BLaER1 (cell line): ENCODE results near the gene MAPK1.
"Not testable (repeated sequence)": the region's sequence is repeated elsewhere in the genome, so short reads cannot be mapped to it uniquely, and the experiment has no call there.

Experiments used
- H3K27ac ChIP-seq: shearing (Covaris generic); formaldehyde crosslinking; 2 replicates; pipeline ENCODE4 v1.8.1; 2022
- H3K27me3 ChIP-seq: shearing (Covaris generic); formaldehyde crosslinking; 2 replicates; pipeline ENCODE4 v1.8.1; 2022
- H3K36me3 ChIP-seq: shearing (Covaris generic); formaldehyde crosslinking; 2 replicates; pipeline ENCODE4 v1.8.1; 2022
- H3K4me1 ChIP-seq: shearing (Covaris generic); formaldehyde crosslinking; 2 replicates; pipeline ENCODE4 v1.8.1; 2022
- H3K4me2 ChIP-seq: shearing (Covaris generic); formaldehyde crosslinking; 2 replicates; pipeline ENCODE4 v1.8.1; 2022
- H3K4me3 ChIP-seq: shearing (Covaris generic); formaldehyde crosslinking; 2 replicates; pipeline ENCODE4 v1.8.1; 2022
- H3K9ac ChIP-seq: shearing (Covaris generic); formaldehyde crosslinking; 2 replicates; pipeline ENCODE4 v1.8.1; 2022
- H3K9me3 ChIP-seq: shearing (Covaris generic); formaldehyde crosslinking; 2 replicates; pipeline ENCODE4 v1.8.1; 2022
- H4K20me1 ChIP-seq: shearing (Covaris generic); formaldehyde crosslinking; 2 replicates; pipeline ENCODE4 v1.8.1; 2022
- Cebpa-rat ChIP-seq: shearing (Covaris generic); IDR thresholded peaks from 2 replicates; pipeline ENCODE4 v1.8.1; 2022

MAPK1 gene

GRCh38 chr22:21803811-21804249 is 63.6 kb downstream of the MAPK1 start:
- H3K36me3 ChIP-seq: peaks cover 93% of the 10 kb centered on the region
- H3K4me1 ChIP-seq: no peaks in the 10 kb centered on the region
- no peak for TF ChIP-seq Cebpa-rat
- H3K27ac ChIP-seq: no peak overlapping the region
- H3K9ac ChIP-seq: no peak overlapping the region
- H3K9me3 ChIP-seq: no peaks in the 10 kb centered on the region
- H4K20me1 ChIP-seq: peaks cover 48% of the 10 kb centered on the region
- no peak overlapping the region for H3K4me3 ChIP-seq
- H3K4me2 ChIP-seq: no peak overlapping the region
- no peaks in the 10 kb centered on the region for H3K27me3 ChIP-seq

GRCh38 chr22:21802673-21803072 is 64.8 kb downstream of the MAPK1 start:
- H3K4me2 ChIP-seq: no peak overlapping the region
- no peak overlapping the region for H3K4me3 ChIP-seq
- no peak overlapping the region for H3K27ac ChIP-seq
- no peak overlapping the region for H3K9ac ChIP-seq
- no peak for TF ChIP-seq Cebpa-rat
- no peaks in the 10 kb centered on the region for H3K27me3 ChIP-seq
- H3K4me1 ChIP-seq: no peaks in the 10 kb centered on the region
- peaks cover 100% of the 10 kb centered on the region for H3K36me3 ChIP-seq
- H3K9me3 ChIP-seq: no peaks in the 10 kb centered on the region
- H4K20me1 ChIP-seq: peaks cover 44% of the 10 kb centered on the region

GRCh38 chr22:21802056-21802455 is 65.4 kb downstream of the MAPK1 start:
- no peak overlapping the region for H3K27ac ChIP-seq
- peaks cover 99% of the 10 kb centered on the region for H3K36me3 ChIP-seq
- no peaks in the 10 kb centered on the region for H3K9me3 ChIP-seq
- no peak for TF ChIP-seq Cebpa-rat
- H4K20me1 ChIP-seq: peaks cover 38% of the 10 kb centered on the region
- H3K4me1 ChIP-seq: no peaks in the 10 kb centered on the region
- no peaks in the 10 kb centered on the region for H3K27me3 ChIP-seq
- no peak overlapping the region for H3K9ac ChIP-seq
- no peak overlapping the region for H3K4me2 ChIP-seq
- no peak overlapping the region for H3K4me3 ChIP-seq

- H3K36me3 ChIP-seq: peaks cover 99% of the 10 kb centered on the region
These were observed 66.2 kb downstream of the MAPK1 start for GRCh38 chr22:21801304-21801644.

GRCh38 chr22:21800552-21801303 is 66.7 kb downstream of the MAPK1 start:
- Histone ChIP-seq H3K9me3 (no peaks in the 10 kb centered on the region), H3K4me3 (no peak overlapping the region), H3K4me2 (no peak overlapping the region), H3K4me1 (no peaks in the 10 kb centered on the region), H3K27ac (no peak overlapping the region), H3K27me3 (no peaks in the 10 kb centered on the region), H3K36me3 (peaks cover 99% of the 10 kb centered on the region), H4K20me1 (peaks cover 24% of the 10 kb centered on the region; the same call in 1 of the 2 replicates), H3K9ac (no peak overlapping the region)
- TF ChIP-seq Cebpa-rat: no peak

More at GRCh38 chr22:21801304-21801644, 66.2 kb downstream of the MAPK1 start:
- not testable (repeated sequence) for H3K4me1 ChIP-seq, H3K27ac ChIP-seq, H3K9ac ChIP-seq, H3K9me3 ChIP-seq, H3K4me3 ChIP-seq, H3K4me2 ChIP-seq, H3K27me3 ChIP-seq
- H4K20me1 ChIP-seq: peaks cover 30% of the 10 kb centered on the region; the same call in 1 of the 2 replicates

- Histone ChIP-seq H3K9ac (no peak overlapping the region), H3K27ac (no peak overlapping the region), H3K4me1 (no peaks in the 10 kb centered on the region), H4K20me1 (peaks cover 15% of the 10 kb centered on the region; the same call in 1 of the 2 replicates), H3K36me3 (peaks cover 97% of the 10 kb centered on the region), H3K9me3 (no peaks in the 10 kb centered on the region), H3K4me2 (no peak overlapping the region), H3K27me3 (no peaks in the 10 kb centered on the region), H3K4me3 (no peak overlapping the region)
- no peak for TF ChIP-seq Cebpa-rat
These were observed 69.8 kb downstream of the MAPK1 start for GRCh38 chr22:21797444-21798221.

GRCh38 chr22:21796863-21797262 is 70.6 kb downstream of the MAPK1 start:
- no peaks in the 10 kb centered on the region for H3K4me1 ChIP-seq
- no peak overlapping the region for H3K4me3 ChIP-seq
- H3K27me3 ChIP-seq: no peaks in the 10 kb centered on the region
- H3K9ac ChIP-seq: no peak overlapping the region
- no peak overlapping the region for H3K4me2 ChIP-seq
- H3K9me3 ChIP-seq: no peaks in the 10 kb centered on the region
- peaks cover 17% of the 10 kb centered on the region; the same call in 1 of the 2 replicates for H4K20me1 ChIP-seq
- H3K27ac ChIP-seq: no peak overlapping the region
- no peak for TF ChIP-seq Cebpa-rat
- H3K36me3 ChIP-seq: peaks cover 94% of the 10 kb centered on the region

- H3K27me3 ChIP-seq: no peaks in the 10 kb centered on the region
- H3K4me2 ChIP-seq: no peak overlapping the region
- peaks cover 94% of the 10 kb centered on the region for H3K36me3 ChIP-seq
- H3K9me3 ChIP-seq: no peaks in the 10 kb centered on the region
- no peak for TF ChIP-seq Cebpa-rat
- H4K20me1 ChIP-seq: peaks cover 23% of the 10 kb centered on the region; the same call in 1 of the 2 replicates
- H3K27ac ChIP-seq: no peak overlapping the region
- no peaks in the 10 kb centered on the region for H3K4me1 ChIP-seq
- H3K9ac ChIP-seq: no peak overlapping the region
- no peak overlapping the region for H3K4me3 ChIP-seq
These were observed 71.2 kb downstream of the MAPK1 start for GRCh38 chr22:21796231-21796630.

GRCh38 chr22:21793716-21794115 is 73.7 kb downstream of the MAPK1 start:
- H3K4me3 ChIP-seq, H3K9me3 ChIP-seq, H3K27ac ChIP-seq, H3K27me3 ChIP-seq, H3K9ac ChIP-seq, H3K4me1 ChIP-seq, H3K4me2 ChIP-seq: not testable (repeated sequence)
- Histone ChIP-seq H3K36me3 (peaks cover 93% of the 10 kb centered on the region), H4K20me1 (peaks cover 29% of the 10 kb centered on the region; the same call in 1 of the 2 replicates)
